IPS-15b (cell line): ENCODE results near the gene SMTNL2.
"Not testable (repeated sequence)": the region's sequence is repeated elsewhere in the genome, so short reads cannot be mapped to it uniquely, and the experiment has no call there.

Source experiments
- H3K27me3 ChIP-seq: one replicate; pipeline ENCODE4 v1.6.1; 2013; ENCODE audit warnings: low read length; ENCODE audit not compliant: control insufficient read depth, insufficient read depth
- H3K36me3 ChIP-seq: one replicate; pipeline ENCODE4 v1.6.1; 2013; ENCODE audit warnings: low read length; ENCODE audit not compliant: control insufficient read depth, insufficient read depth
- H3K4me1 ChIP-seq: one replicate; pipeline ENCODE4 v1.6.1; 2013; ENCODE audit warnings: mild to moderate bottlenecking, low read length; ENCODE audit not compliant: control insufficient read depth, insufficient read depth
- H3K4me3 ChIP-seq: one replicate; pipeline ENCODE4 v1.5.1; 2013; ENCODE audit warnings: low read depth, low read length
- H3K9ac ChIP-seq: one replicate; pipeline ENCODE4 v1.6.1; 2013; ENCODE audit warnings: low read depth, mild to moderate bottlenecking, low read length
- H3K9me3 ChIP-seq: one replicate; pipeline ENCODE4 v1.6.1; 2013; ENCODE audit warnings: mild to moderate bottlenecking, low read length; ENCODE audit not compliant: control insufficient read depth, insufficient read depth

Gene SMTNL2

DNA sequence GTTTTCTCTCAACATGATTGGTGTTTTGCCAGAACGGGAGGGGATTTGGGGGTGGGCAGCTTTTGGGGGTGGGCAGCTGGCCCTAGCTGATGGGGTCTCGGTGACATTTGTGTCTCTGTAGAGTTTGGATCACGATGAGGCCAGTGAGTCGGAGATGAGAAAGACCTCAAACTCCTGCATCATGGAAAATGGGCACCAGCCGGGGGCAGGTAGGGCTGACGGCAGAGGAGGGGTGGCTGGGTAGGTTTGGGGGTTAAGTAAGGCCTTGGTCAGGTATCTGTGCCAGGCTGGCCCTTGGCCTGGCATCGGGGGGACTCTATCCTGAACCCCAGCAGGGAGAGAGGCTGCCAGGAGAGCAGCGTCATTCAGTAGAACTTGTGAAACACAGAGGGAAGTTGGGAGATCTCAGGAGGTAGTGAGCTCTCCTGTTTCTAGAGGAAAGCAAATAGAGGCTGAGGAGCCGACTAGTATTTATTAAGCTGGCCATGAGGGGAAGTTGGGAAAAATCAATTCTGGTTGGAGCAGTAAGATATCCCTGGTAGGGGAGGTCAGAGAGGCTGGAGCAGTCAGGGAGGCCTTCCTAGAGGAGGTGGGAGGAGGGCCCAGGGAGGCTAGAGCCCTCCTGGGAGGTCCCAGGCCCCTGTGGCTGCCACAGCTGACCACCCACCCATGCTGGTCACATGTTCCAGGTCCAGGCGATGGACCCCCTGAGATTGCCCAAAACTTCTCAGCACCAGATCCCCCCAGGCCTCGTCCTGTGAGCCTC, 8.1 kb downstream of the SMTNL2 start:
- Histone ChIP-seq H3K4me3 (no peak overlapping the region), H3K9me3 (no peaks in the 10 kb centered on the region), H3K9ac (no peak overlapping the region), H3K36me3 (peaks cover 4% of the 10 kb centered on the region), H3K4me1 (no peaks in the 10 kb centered on the region), H3K27me3 (no peaks in the 10 kb centered on the region)

- no peak overlapping the region for H3K4me3 ChIP-seq
- no peaks in the 10 kb centered on the region for H3K9me3 ChIP-seq
- no peak overlapping the region for H3K9ac ChIP-seq
- no peaks in the 10 kb centered on the region for H3K27me3 ChIP-seq
- no peaks in the 10 kb centered on the region for H3K4me1 ChIP-seq
- peaks cover 4% of the 10 kb centered on the region for H3K36me3 ChIP-seq
Observed at GRCh38 chr17:4593021-4593421, 8.7 kb downstream of the SMTNL2 start.

GRCh38 chr17:4594406-4594805, 10.1 kb downstream of the SMTNL2 start:
- H3K36me3 ChIP-seq = peaks cover 4% of the 10 kb centered on the region
- H3K4me3 ChIP-seq = no peak overlapping the region
- H3K27me3 ChIP-seq = no peaks in the 10 kb centered on the region
- H3K9me3 ChIP-seq = no peaks in the 10 kb centered on the region
- H3K9ac ChIP-seq = no peak overlapping the region
- H3K4me1 ChIP-seq = peaks cover 6% of the 10 kb centered on the region

DNA sequence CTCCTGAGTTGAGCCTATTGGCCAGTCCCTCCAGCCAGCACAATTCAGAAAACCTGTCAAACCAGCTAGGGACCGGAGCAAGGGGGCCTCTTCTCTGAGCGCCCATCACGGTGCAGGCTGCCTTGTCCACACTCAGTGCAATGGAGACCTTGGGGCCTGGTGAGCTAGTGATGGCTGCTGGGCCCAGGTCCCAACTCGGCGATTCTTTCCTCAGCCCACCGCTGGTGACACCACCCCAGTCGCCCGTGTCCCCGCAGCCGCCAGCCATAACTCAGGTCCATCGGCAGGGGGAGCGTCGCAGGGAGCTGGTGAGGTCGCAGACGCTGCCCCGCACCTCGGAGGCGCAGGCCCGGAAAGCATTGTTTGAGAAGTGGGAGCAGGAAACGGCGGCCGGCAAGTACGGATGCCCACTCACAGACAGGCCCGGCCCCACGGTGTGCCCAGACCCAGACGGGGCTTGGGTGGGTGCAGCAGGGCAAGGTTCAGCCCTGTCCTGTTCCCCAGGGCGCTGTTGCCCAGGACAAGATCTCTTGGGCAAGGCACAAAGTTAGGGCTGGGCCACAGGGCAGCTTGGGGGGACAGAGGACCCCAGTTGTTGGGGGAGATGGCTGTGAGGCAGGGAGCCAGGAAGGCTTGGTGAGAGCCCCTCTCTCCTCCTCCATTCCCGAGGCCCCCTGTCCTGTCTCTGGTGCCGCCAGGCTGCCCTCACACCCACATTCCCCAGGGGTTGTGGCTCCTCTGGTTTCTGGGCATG, 10.8 kb downstream of the SMTNL2 start:
- no peaks in the 10 kb centered on the region for H3K27me3 ChIP-seq
- H3K9ac ChIP-seq = no peak overlapping the region
- peaks cover 7% of the 10 kb centered on the region for H3K4me1 ChIP-seq
- no peaks in the 10 kb centered on the region for H3K9me3 ChIP-seq
- peaks cover 4% of the 10 kb centered on the region for H3K36me3 ChIP-seq
- H3K4me3 ChIP-seq = no peak overlapping the region

GRCh38 chr17:4595685-4596342, 11.5 kb downstream of the SMTNL2 start:
- not testable (repeated sequence) for H3K4me3 ChIP-seq, H3K27me3 ChIP-seq, H3K36me3 ChIP-seq, H3K9me3 ChIP-seq, H3K9ac ChIP-seq
- peaks cover 11% of the 10 kb centered on the region for H3K4me1 ChIP-seq

- Histone ChIP-seq H3K9ac (no peak overlapping the region), H3K4me3 (no peak overlapping the region), H3K27me3 (no peaks in the 10 kb centered on the region), H3K36me3 (peaks cover 4% of the 10 kb centered on the region), H3K4me1 (peaks cover 11% of the 10 kb centered on the region), H3K9me3 (no peaks in the 10 kb centered on the region)
Observed at GRCh38 chr17:4596636-4597380, 12.5 kb downstream of the SMTNL2 start.

DNA sequence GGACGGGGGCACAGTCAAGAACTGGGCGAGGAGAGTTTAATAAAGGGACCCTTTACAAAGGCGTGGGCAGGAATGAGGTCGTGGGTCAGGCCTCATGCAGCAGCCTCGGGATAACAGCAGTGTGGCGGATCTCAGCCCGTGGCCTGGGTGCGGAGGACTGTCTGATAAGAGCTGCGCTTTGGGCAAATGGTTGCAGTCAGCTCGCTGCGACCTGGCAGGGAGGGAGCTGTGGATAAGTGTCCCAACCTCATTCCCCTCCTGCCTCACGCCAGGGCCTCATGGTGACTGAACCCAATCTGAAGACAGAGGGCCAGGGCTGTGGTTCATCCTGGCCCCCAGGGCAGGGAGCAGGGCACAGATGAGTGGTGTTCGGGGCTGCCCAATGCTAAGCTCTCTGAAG, 13.6 kb downstream of the SMTNL2 start:
- Histone ChIP-seq H3K4me3 (no peak overlapping the region), H3K9ac (no peak overlapping the region), H3K4me1 (peaks cover 11% of the 10 kb centered on the region), H3K9me3 (no peaks in the 10 kb centered on the region), H3K27me3 (no peaks in the 10 kb centered on the region), H3K36me3 (peaks cover 4% of the 10 kb centered on the region)

DNA sequence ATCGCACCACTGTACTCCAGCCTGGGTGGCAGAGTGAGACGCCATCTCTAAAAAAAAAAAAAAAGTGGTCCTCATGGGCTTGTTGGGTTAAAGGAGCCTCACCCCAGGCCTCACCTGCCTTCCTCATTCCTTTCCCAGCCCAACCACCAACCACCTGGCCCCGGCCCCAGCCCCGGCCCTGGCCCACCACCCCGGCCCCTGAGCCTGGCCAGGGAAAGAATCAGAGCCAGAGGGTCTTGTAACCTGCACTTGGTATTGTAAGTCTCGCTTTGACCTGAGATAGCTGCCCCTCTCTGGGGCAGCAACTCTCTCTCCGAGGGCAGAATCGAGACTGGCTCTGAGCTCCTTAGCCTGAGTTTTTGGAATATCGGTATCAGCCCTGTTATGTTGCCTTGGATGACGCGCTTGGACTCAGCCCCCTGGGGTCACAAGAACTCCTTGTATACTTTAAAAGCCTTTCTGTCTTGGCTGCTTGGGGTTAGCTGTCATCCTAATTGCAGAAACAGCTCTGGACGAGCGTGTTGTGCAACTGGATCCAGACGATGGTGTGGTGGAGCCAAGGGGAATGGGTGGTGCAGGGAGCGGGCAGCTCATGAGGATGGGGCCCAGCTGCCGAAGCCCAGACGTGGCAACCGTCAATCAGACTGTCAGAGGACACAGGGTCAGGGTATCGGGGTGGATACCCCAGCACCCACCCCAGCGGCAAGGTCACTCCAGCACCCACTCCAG, 14.6 kb downstream of the SMTNL2 start:
- Histone ChIP-seq H3K36me3 (peaks cover 4% of the 10 kb centered on the region), H3K9me3 (no peaks in the 10 kb centered on the region), H3K4me1 (peaks cover 11% of the 10 kb centered on the region), H3K4me3 (no peak overlapping the region), H3K27me3 (no peaks in the 10 kb centered on the region), H3K9ac (no peak overlapping the region)

DNA sequence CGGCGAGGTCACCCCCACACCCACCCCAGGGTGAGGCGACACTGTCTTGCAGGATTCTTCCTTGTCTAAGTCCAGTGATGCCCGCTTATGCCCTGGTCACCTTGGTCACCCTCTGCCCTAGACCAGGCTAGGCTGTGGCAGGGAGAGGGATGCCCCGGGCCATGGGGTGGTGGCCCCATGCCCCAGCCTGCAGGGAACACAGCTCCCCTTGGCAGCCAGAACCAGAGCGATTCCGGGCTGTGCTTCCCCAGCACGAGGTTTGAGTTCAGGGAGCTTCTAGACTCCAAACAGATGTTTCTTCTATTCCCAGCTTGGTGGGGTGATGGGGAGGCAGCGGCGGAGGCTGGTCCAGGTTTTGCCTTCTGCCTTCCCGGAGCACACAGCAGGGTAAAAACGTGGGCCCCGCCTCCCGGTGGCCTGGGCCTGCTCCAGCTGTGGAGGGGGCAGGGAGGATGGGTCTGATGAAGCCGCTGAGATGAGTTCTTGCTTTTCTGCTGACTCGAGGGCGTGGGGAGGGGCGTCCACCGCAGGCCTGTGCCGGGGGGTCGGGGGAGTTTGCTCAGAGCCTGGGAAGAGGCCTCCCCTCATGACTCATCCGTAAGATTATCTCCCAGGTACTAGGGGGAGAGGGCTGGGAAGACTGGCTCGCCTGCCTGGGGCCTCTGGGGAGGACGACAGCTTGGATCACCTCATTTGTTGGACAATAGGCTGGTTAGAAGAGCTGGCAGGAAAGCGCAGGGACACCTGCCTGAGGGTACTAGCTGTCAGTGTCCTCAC, 15.4 kb downstream of the SMTNL2 start:
- H3K9ac ChIP-seq = no peak overlapping the region
- H3K9me3 ChIP-seq = no peaks in the 10 kb centered on the region
- H3K27me3 ChIP-seq = no peaks in the 10 kb centered on the region
- H3K36me3 ChIP-seq = peaks cover 4% of the 10 kb centered on the region
- H3K4me1 ChIP-seq = peaks cover 11% of the 10 kb centered on the region
- peak overlapping the region; percentile 46 for H3K4me3 ChIP-seq

- H3K9ac ChIP-seq = no peak overlapping the region
- H3K4me1 ChIP-seq = peaks cover 11% of the 10 kb centered on the region
- H3K36me3 ChIP-seq = peaks cover 4% of the 10 kb centered on the region
- H3K4me3 ChIP-seq = peak overlapping the region; percentile 46
- no peaks in the 10 kb centered on the region for H3K27me3 ChIP-seq
- no peaks in the 10 kb centered on the region for H3K9me3 ChIP-seq
Observed at GRCh38 chr17:4600563-4600962, 16.2 kb downstream of the SMTNL2 start.
